Measurements from ENCODE around the gene RNASE7.
A peak's percentile ranks its signal among the peaks of the same experiment; 100 is the strongest.

GRCh38 chr14:21090194-21090939 lies 48.2 kb downstream of the RNASE7 start:
- TF ChIP-seq CTCF (IDR thresholded peaks at IDR 0.05) (peak in 2 of 4 experiments; percentile 18 to 39), POLR2A (IDR thresholded peaks at IDR 0.05) (no peak)

Measured in uterus (tissue), 2 donors.